ENCODE measurements around the gene TMOD3. TPM values are rescaled to one million over a fixed set of nuclear protein-coding genes. Genes with fewer than 3 reads are reported as not detected.
"Not testable (repeated sequence)": the region's sequence is repeated elsewhere in the genome, so short reads cannot be mapped to it uniquely, and the experiment has no call there.

Gene TMOD3
- total RNA-seq, 1 donor from 2014 or later: 74.7 TPM

GRCh38 chr15:51885758-51886157 lies 56.3 kb downstream of the TMOD3 start:
- intact Hi-C loops (cut with DNase I); ATAC-seq; DNase-seq (ENCODE audit: low spot score): not testable (repeated sequence)

GRCh38 chr15:51887887-51888592 lies 58.6 kb downstream of the TMOD3 start:
- intact Hi-C loops (cut with DNase I): no loop called here
- ATAC-seq: no peak
- no peak for DNase-seq (ENCODE audit: low spot score)

- ATAC-seq (no peak), DNase-seq (ENCODE audit: low spot score) (no peak)
- intact Hi-C loops (cut with DNase I): no loop called here
These were observed 59.2 kb downstream of the TMOD3 start for GRCh38 chr15:51888593-51889195.

- intact Hi-C loops (cut with DNase I): no loop called here
- ATAC-seq: no peak
- DNase-seq (ENCODE audit: low spot score): no peak
These were observed 60.0 kb downstream of the TMOD3 start for GRCh38 chr15:51889486-51889885.

- ATAC-seq (no peak), DNase-seq (ENCODE audit: low spot score) (no peak)
- intact Hi-C loops (cut with DNase I): no loop called here
These were observed 75.0 kb downstream of the TMOD3 start for GRCh38 chr15:51904421-51904820.

GRCh38 chr15:51904931-51905330 lies 75.5 kb downstream of the TMOD3 start:
- ATAC-seq: no peak
- no peak for DNase-seq (ENCODE audit: low spot score)
- intact Hi-C loops (cut with DNase I): no loop called here

- DNase-seq (ENCODE audit: low spot score) (no peak), ATAC-seq (no peak)
- intact Hi-C loops (cut with DNase I): no loop called here
These were observed 77.8 kb downstream of the TMOD3 start for GRCh38 chr15:51907136-51907862.

- ATAC-seq: no peak
- intact Hi-C loops (cut with DNase I): no loop called here
These were observed 78.9 kb downstream of the TMOD3 start for GRCh38 chr15:51908316-51908715.

GRCh38 chr15:51909584-51909983 lies 80.1 kb downstream of the TMOD3 start:
- ATAC-seq: no peak
- no peak for DNase-seq (ENCODE audit: low spot score)
- intact Hi-C loops (cut with DNase I): no loop called here

More at GRCh38 chr15:51908316-51908715, 78.9 kb downstream of the TMOD3 start:
- no peak for DNase-seq (ENCODE audit: low spot score)

- no peak for DNase-seq (ENCODE audit: low spot score)
- intact Hi-C loops (cut with DNase I): no loop called here
- ATAC-seq: no peak
These were observed 83.1 kb downstream of the TMOD3 start for GRCh38 chr15:51912528-51912927.

GRCh38 chr15:51917493-51917892 lies 88.0 kb downstream of the TMOD3 start:
- intact Hi-C loops (cut with DNase I): no loop called here
- ATAC-seq (no peak), DNase-seq (ENCODE audit: low spot score) (no peak)

- ATAC-seq: no peak
- intact Hi-C loops (cut with DNase I): no loop called here
- DNase-seq (ENCODE audit: low spot score): no peak
These were observed 95.0 kb downstream of the TMOD3 start for GRCh38 chr15:51924156-51925068.

- DNase-seq (ENCODE audit: low spot score) (no peak), ATAC-seq (no peak)
- intact Hi-C loops (cut with DNase I): no loop called here
These were observed 97.4 kb downstream of the TMOD3 start for GRCh38 chr15:51926809-51927208.

- intact Hi-C loops (cut with DNase I): no loop called here
- no peak for DNase-seq (ENCODE audit: low spot score)
- ATAC-seq: no peak
These were observed 101.6 kb downstream of the TMOD3 start for GRCh38 chr15:51931016-51931415.

GRCh38 chr15:51931638-51932037 lies 102.2 kb downstream of the TMOD3 start:
- intact Hi-C loops (cut with DNase I): no loop called here
- ATAC-seq (no peak), DNase-seq (ENCODE audit: low spot score) (no peak)

GRCh38 chr15:51932161-51932560 lies 102.7 kb downstream of the TMOD3 start:
- DNase-seq (ENCODE audit: low spot score): no peak
- no peak for ATAC-seq
- intact Hi-C loops (cut with DNase I): no loop called here

- intact Hi-C loops (cut with DNase I): no loop called here
- DNase-seq (ENCODE audit: low spot score) (no peak), ATAC-seq (no peak)
These were observed 106.1 kb downstream of the TMOD3 start for GRCh38 chr15:51935466-51936104.

GRCh38 chr15:51936105-51936478 lies 106.6 kb downstream of the TMOD3 start:
- intact Hi-C loops (cut with DNase I): no loop called here
- ATAC-seq (no peak), DNase-seq (ENCODE audit: low spot score) (no peak)

- no peak for ATAC-seq
- no peak for DNase-seq (ENCODE audit: low spot score)
- intact Hi-C loops (cut with DNase I): no loop called here
These were observed 108.8 kb downstream of the TMOD3 start for GRCh38 chr15:51938286-51938685.
